Spleen (tissue), 7 donors: ENCODE data around the gene MT3.

Source experiments
- POLR2A ChIP-seq, 3 donors: fragments of 450-650 bp; IDR thresholded peaks; one replicate each; pipeline ENCODE4 v1.5.1; 2017; ENCODE audit warnings: antibody characterized with exemption in 3 of 3, mild to moderate bottlenecking in 1 of 3
- POLR2AphosphoS5 ChIP-seq, 3 donors: sonication (generic); formaldehyde crosslinking; IDR thresholded peaks; one replicate each; pipeline ENCODE4 v1.5.1; 2017; ENCODE audit warnings: antibody characterized with exemption in 3 of 3
- TF ChIP-seq, protein P1 (sequence below), 11 experiments: fragments of 200-600 bp in 7 of 11; fragments of 450-650 bp in 4 of 11; sonication (generic) in 4 of 11; IDR thresholded peaks in 8 of 11; conservative IDR thresholded peaks in 3 of 11; 1 replicate in 7 of 11; 2 replicates in 4 of 11; pipeline versions ENCODE4 v1.4.0 to v1.8.0; 2016 to 2021; ENCODE audit warnings: antibody characterized with exemption in 11 of 11, inconsistent platforms in 4 of 11, mild to moderate bottlenecking in 1 of 11
- donor health status: DM: no; HTN: no; CAD: no; lungs with moderate emphysema.
- donor health status: DM: no; HTN: no; CAD: no.
- donor health status: DM: no; HTN: no; CAD: no.

DNA sequence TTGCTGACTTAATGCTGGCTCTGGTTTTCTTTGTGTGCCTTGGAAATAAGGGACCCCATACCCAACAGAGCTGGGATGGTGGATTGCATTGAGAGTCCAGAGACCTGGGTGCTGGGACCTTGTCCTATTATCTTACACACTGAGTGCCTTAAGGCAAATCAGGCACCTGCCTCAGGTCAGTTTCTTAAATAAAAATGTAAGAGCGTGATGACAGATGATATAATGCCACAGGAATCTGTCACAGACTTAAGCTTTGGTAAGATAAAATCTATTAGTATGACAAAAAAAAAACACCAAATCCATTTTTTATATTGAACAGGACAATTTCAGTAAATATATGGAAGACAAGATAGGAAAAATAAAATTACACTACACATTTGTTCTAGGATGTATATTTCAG, 50.7 kb downstream of the MT3 start:
- TF ChIP-seq POLR2A (IDR thresholded peaks at IDR 0.05) (no peak), POLR2AphosphoS5 (IDR thresholded peaks at IDR 0.05) (no peak)
- TF ChIP-seq, protein P1, sequence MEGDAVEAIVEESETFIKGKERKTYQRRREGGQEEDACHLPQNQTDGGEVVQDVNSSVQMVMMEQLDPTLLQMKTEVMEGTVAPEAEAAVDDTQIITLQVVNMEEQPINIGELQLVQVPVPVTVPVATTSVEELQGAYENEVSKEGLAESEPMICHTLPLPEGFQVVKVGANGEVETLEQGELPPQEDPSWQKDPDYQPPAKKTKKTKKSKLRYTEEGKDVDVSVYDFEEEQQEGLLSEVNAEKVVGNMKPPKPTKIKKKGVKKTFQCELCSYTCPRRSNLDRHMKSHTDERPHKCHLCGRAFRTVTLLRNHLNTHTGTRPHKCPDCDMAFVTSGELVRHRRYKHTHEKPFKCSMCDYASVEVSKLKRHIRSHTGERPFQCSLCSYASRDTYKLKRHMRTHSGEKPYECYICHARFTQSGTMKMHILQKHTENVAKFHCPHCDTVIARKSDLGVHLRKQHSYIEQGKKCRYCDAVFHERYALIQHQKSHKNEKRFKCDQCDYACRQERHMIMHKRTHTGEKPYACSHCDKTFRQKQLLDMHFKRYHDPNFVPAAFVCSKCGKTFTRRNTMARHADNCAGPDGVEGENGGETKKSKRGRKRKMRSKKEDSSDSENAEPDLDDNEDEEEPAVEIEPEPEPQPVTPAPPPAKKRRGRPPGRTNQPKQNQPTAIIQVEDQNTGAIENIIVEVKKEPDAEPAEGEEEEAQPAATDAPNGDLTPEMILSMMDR (IDR thresholded peaks at IDR 0.05 in 8 of 11, conservative IDR thresholded peaks at IDR 0.05 in 3 of 11) = no peak
